Caco-2 (cell line): Measurements from ENCODE around the gene TOMT. TPM values are rescaled to one million over a fixed set of nuclear protein-coding genes. Genes with fewer than 3 reads are reported as not detected.

Source experiments
- BruUV-seq: library from RNA; stranded (reverse); fragments of 400-500 nt; replicated peaks from 2 replicates; lab custom pipeline; 2021; lab: Mats Ljungman, UMichigan
- CTCF ChIA-PET: fragments of 300-600 bp; sonication (Branson Sonifier 250); formaldehyde crosslinking; loops from one replicate; lab custom pipeline; 2022; ENCODE audit warnings: antibody characterized with exemption; lab: Charles Lee
- POLR2A ChIA-PET: fragments of 300-600 bp; sonication (Branson Sonifier 250); formaldehyde crosslinking; loops from one replicate; lab custom pipeline; 2022; ENCODE audit warnings: antibody characterized with exemption; lab: Charles Lee
- DNase-seq, 2 experiments: peaks; one replicate each; pipeline versions ENCODE4 v3.0.0 to v3.0.0-alpha.2; 2020 to 2022
- H3K27me3 ChIP-seq: replicated peaks from 2 replicates; pipeline ENCODE4 v1.6.0; 2011; ENCODE audit warnings: low read length; ENCODE audit not compliant: control insufficient read depth, insufficient read depth
- H3K36me3 ChIP-seq: 2 replicates; pipeline ENCODE4 v1.5.1; 2011; ENCODE audit warnings: low read length; ENCODE audit not compliant: control insufficient read depth, insufficient read depth
- H3K4me1 ChIP-seq: fragments of 250-450 bp; sonication (Bioruptor Pico); 2 replicates; pipeline ENCODE4 v1.5.1; 2020; ENCODE audit warnings: mild to moderate bottlenecking
- H3K4me3 ChIP-seq: 2 replicates; pipeline ENCODE4 v1.5.1; 2011; ENCODE audit warnings: low read depth, mild to moderate bottlenecking, control low read depth, low read length
- H3K9me3 ChIP-seq: fragments of 250-450 bp; sonication (Bioruptor Pico); 2 replicates; pipeline ENCODE4 v1.5.1; 2020; ENCODE audit warnings: mild to moderate bottlenecking, moderate library complexity
- H3K27ac Mint-ChIP-seq: one replicate; pipeline ENCODE4 v1.8.0; 2022; ENCODE audit warnings: mixed read lengths; ENCODE audit not compliant: unreplicated experiment
- H3K27me3 Mint-ChIP-seq: one replicate; pipeline ENCODE4 v1.8.0; 2022; ENCODE audit warnings: mixed read lengths; ENCODE audit not compliant: insufficient read depth, unreplicated experiment
- H3K36me3 Mint-ChIP-seq: one replicate; pipeline ENCODE4 v1.8.0; 2022; ENCODE audit warnings: mild to moderate bottlenecking, mixed read lengths; ENCODE audit not compliant: insufficient read depth, unreplicated experiment
- H3K4me1 Mint-ChIP-seq: one replicate; pipeline ENCODE4 v1.8.0; 2022; ENCODE audit warnings: low read depth, mixed read lengths; ENCODE audit not compliant: unreplicated experiment
- H3K4me3 Mint-ChIP-seq: one replicate; pipeline ENCODE4 v1.8.0; 2022; ENCODE audit warnings: mild to moderate bottlenecking, moderate library complexity, mixed read lengths; ENCODE audit not compliant: unreplicated experiment
- H3K9me3 Mint-ChIP-seq: one replicate; pipeline ENCODE4 v1.8.0; 2022; ENCODE audit warnings: mixed read lengths; ENCODE audit not compliant: unreplicated experiment
- CTCF ChIP-seq, 2 experiments: fragments of 200-600 bp in 1 of 2; IDR thresholded peaks; 1 replicate in 1 of 2; 2 replicates in 1 of 2; pipeline versions ENCODE4 v1.5.1 to v1.8.0; 2011 to 2022; ENCODE audit warnings: antibody characterized with exemption in 1 of 2, control low read depth in 1 of 2, inconsistent platforms in 1 of 2, low read depth in 1 of 2, low read length in 1 of 2, mild to moderate bottlenecking in 1 of 2, moderate library complexity in 1 of 2; ENCODE audit not compliant: insufficient read depth in 1 of 2, severe bottlenecking in 1 of 2, unreplicated experiment in 1 of 2
- intact Hi-C: fragments of 100-400 bp; cut with micrococcal nuclease; formaldehyde crosslinking; loops from one replicate; pipeline ENCODE4 v1.10.0; 2022; ENCODE audit not compliant: unreplicated experiment
- total RNA-seq: library from RNA; stranded (reverse); gene quantifications from 2 replicates; pipeline ENCODE4 v1.2.3, GENCODE V29; 2022

Gene TOMT
- total RNA-seq, 1 experiment from 2014 or later, result not detected

- Histone ChIP-seq H3K4me3 (no peak overlapping the region), H3K9me3 (no peaks in the 10 kb centered on the region), H3K27me3 (no peaks in the 10 kb centered on the region), H3K4me1 (peaks cover 26% of the 10 kb centered on the region), H3K36me3 (no peaks in the 10 kb centered on the region; the same call in 1 of the 2 replicates)
- ChIA-PET CTCF (interaction anchor here (2.3 kb wide), 1 partner anchor 43 kb away, joined by 8 read pairs; no protein-coding TSS in a partner anchor), POLR2A (no interaction called here)
- no TSS peak for BruUV-seq
- H3K4me3 Mint-ChIP-seq, result no peak overlapping the region
- no peaks in the 10 kb centered on the region for H3K27me3 Mint-ChIP-seq
- no peak overlapping the region for H3K27ac Mint-ChIP-seq
- DNase-seq, result no peak
- TF ChIP-seq CTCF (IDR thresholded peaks at IDR 0.05; ENCODE audit: insufficient read depth in 1 of 2, low read depth in 1 of 2, low read length in 1 of 2, severe bottlenecking in 1 of 2, unreplicated experiment in 1 of 2), result no peak
- peaks cover 31% of the 10 kb centered on the region for H3K4me1 Mint-ChIP-seq
- intact Hi-C loops, result no loop called here
- no peaks in the 10 kb centered on the region for H3K9me3 Mint-ChIP-seq
- H3K36me3 Mint-ChIP-seq, result peaks cover 34% of the 10 kb centered on the region
Observed at GRCh38 chr11:72069200-72069599, 36.5 kb upstream of the TOMT start.

GRCh38 chr11:72069787-72070251 is 35.9 kb upstream of the TOMT start:
- BruUV-seq, result no TSS peak
- ChIA-PET CTCF (interaction anchor here (2.3 kb wide), 1 partner anchor 44 kb away, joined by 8 read pairs; no protein-coding TSS in a partner anchor), POLR2A (no interaction called here)
- peaks cover 31% of the 10 kb centered on the region for H3K4me1 Mint-ChIP-seq
- peaks cover 34% of the 10 kb centered on the region for H3K36me3 Mint-ChIP-seq
- Histone ChIP-seq H3K27me3 (no peaks in the 10 kb centered on the region), H3K36me3 (no peaks in the 10 kb centered on the region; the same call in 1 of the 2 replicates), H3K4me1 (peaks cover 26% of the 10 kb centered on the region), H3K4me3 (no peak overlapping the region), H3K9me3 (no peaks in the 10 kb centered on the region)
- no peak for TF ChIP-seq CTCF (IDR thresholded peaks at IDR 0.05; ENCODE audit: insufficient read depth in 1 of 2, low read depth in 1 of 2, low read length in 1 of 2, severe bottlenecking in 1 of 2, unreplicated experiment in 1 of 2)
- H3K9me3 Mint-ChIP-seq, result no peaks in the 10 kb centered on the region
- DNase-seq, result peak; percentile 53 to 55
- no peak overlapping the region for H3K27ac Mint-ChIP-seq
- H3K4me3 Mint-ChIP-seq, result no peak overlapping the region
- intact Hi-C loops, result no loop called here
- H3K27me3 Mint-ChIP-seq, result no peaks in the 10 kb centered on the region

- no peak for TF ChIP-seq CTCF (IDR thresholded peaks at IDR 0.05; ENCODE audit: insufficient read depth in 1 of 2, low read depth in 1 of 2, low read length in 1 of 2, severe bottlenecking in 1 of 2, unreplicated experiment in 1 of 2)
- Mint-ChIP-seq H3K9me3 (no peaks in the 10 kb centered on the region), H3K4me3 (no peak overlapping the region), H3K36me3 (peaks cover 35% of the 10 kb centered on the region), H3K27ac (no peak overlapping the region), H3K27me3 (no peaks in the 10 kb centered on the region), H3K4me1 (peaks cover 31% of the 10 kb centered on the region)
- Histone ChIP-seq H3K36me3 (peaks cover 3% of the 10 kb centered on the region; the same call in 1 of the 2 replicates), H3K27me3 (no peaks in the 10 kb centered on the region), H3K4me3 (no peak overlapping the region), H3K4me1 (peaks cover 26% of the 10 kb centered on the region), H3K9me3 (no peaks in the 10 kb centered on the region)
- DNase-seq, result no peak
- intact Hi-C loops, result no loop called here
- ChIA-PET CTCF (interaction anchor here (2.3 kb wide), 1 partner anchor 45 kb away, joined by 8 read pairs; no protein-coding TSS in a partner anchor), POLR2A (no interaction called here)
- no TSS peak for BruUV-seq
Observed at GRCh38 chr11:72070491-72070890, 35.2 kb upstream of the TOMT start.
